HEK293 (cell line): ENCODE results near the gene TRPV5.

Experiments
- CTCF ChIA-PET: fragments of 350-600 bp; formaldehyde crosslinking; extraction: SDS; loops from one replicate; lab custom pipeline; 2021; ENCODE audit warnings: antibody characterized with exemption; lab: Yijun Ruan, JAX
- POLR2A ChIA-PET: fragments of 300-600 bp; formaldehyde crosslinking; extraction: SDS; loops from one replicate; lab custom pipeline; 2020; ENCODE audit warnings: antibody characterized with exemption, inconsistent platforms; lab: Yijun Ruan, JAX
- H3K27ac ChIP-seq: fragments of 200-500 bp; sonication (Bioruptor generic); 2 replicates; pipeline ENCODE4 v1.5.1; 2014; ENCODE audit warnings: low read depth, low read length, control low read depth, inconsistent platforms; ENCODE audit errors: extremely low read depth
- H3K36me3 ChIP-seq, 2 experiments: fragments of 200-500 bp in 1 of 2; sonication (Bioruptor generic) in 1 of 2; 1 replicate in 1 of 2; 2 replicates in 1 of 2; pipeline ENCODE4 v1.5.1; 2014 to 2017; ENCODE audit warnings: inconsistent platforms in 2 of 2, low read length in 2 of 2; ENCODE audit not compliant: control insufficient read depth in 2 of 2, insufficient read depth in 1 of 2
- H3K4me1 ChIP-seq: fragments of 200-500 bp; sonication (Bioruptor generic); 2 replicates; pipeline ENCODE4 v1.5.1; 2014; ENCODE audit warnings: mild to moderate bottlenecking, low read length, inconsistent platforms; ENCODE audit not compliant: control insufficient read depth, insufficient read depth
- H3K4me3 ChIP-seq: 2 replicates; pipeline ENCODE4 v1.5.1; 2011; ENCODE audit warnings: low read depth, mild to moderate bottlenecking, control low read depth, low read length, moderate library complexity
- H3K9me3 ChIP-seq: fragments of 200-500 bp; sonication (Bioruptor generic); 2 replicates; pipeline ENCODE4 v1.5.1; 2014; ENCODE audit warnings: low read depth, low read length, inconsistent platforms; ENCODE audit not compliant: control insufficient read depth, insufficient read depth
- GLI4 ChIP-seq: fragments of 450-650 bp; formaldehyde crosslinking; IDR thresholded peaks from 2 replicates; pipeline ENCODE4 v1.5.1; 2016; ENCODE audit warnings: missing biosample characterization, missing genetic modification characterization
- GLIS1 ChIP-seq: fragments of 450-650 bp; formaldehyde crosslinking; IDR thresholded peaks from 2 replicates; pipeline ENCODE4 v1.5.1; 2016; ENCODE audit warnings: missing biosample characterization, missing genetic modification characterization
- HOXD13 ChIP-seq: sonication (generic); formaldehyde crosslinking; IDR thresholded peaks from 2 replicates; pipeline ENCODE4 v1.8.0; 2022; ENCODE audit warnings: missing genetic modification reagents, borderline replicate concordance
- KLF8 ChIP-seq: fragments of 450-650 bp; formaldehyde crosslinking; IDR thresholded peaks from 2 replicates; pipeline ENCODE4 v1.5.1; 2016; ENCODE audit warnings: missing biosample characterization, missing genetic modification characterization
- SALL2 ChIP-seq: fragments of 450-650 bp; formaldehyde crosslinking; IDR thresholded peaks from 2 replicates; pipeline ENCODE4 v1.5.0; 2017; ENCODE audit warnings: missing biosample characterization, mild to moderate bottlenecking, missing genetic modification characterization, borderline replicate concordance
- ZIC2 ChIP-seq: fragments of 450-650 bp; formaldehyde crosslinking; IDR thresholded peaks from 2 replicates; pipeline ENCODE4 v1.5.1; 2016; ENCODE audit warnings: missing biosample characterization, missing genetic modification characterization
- ZNF223 ChIP-seq: fragments of 450-650 bp; formaldehyde crosslinking; IDR thresholded peaks from 2 replicates; pipeline ENCODE4 v1.5.1; 2016; ENCODE audit warnings: missing biosample characterization, missing genetic modification characterization
- ZNF248 ChIP-seq: fragments of 450-650 bp; formaldehyde crosslinking; IDR thresholded peaks from 2 replicates; pipeline ENCODE4 v1.5.1; 2017; ENCODE audit warnings: missing biosample characterization, missing genetic modification characterization
- ZNF354C ChIP-seq: fragments of 450-650 bp; formaldehyde crosslinking; IDR thresholded peaks from 2 replicates; pipeline ENCODE4 v1.5.1; 2016; ENCODE audit warnings: missing biosample characterization, missing genetic modification characterization, low read depth, borderline replicate concordance
- ZNF37A ChIP-seq: fragments of 450-650 bp; IDR thresholded peaks from 2 replicates; pipeline ENCODE4 v1.5.1; 2018; ENCODE audit warnings: missing biosample characterization, missing genetic modification characterization
- ZNF530 ChIP-seq: fragments of 450-650 bp; formaldehyde crosslinking; IDR thresholded peaks from 2 replicates; pipeline ENCODE4 v1.5.1; 2016; ENCODE audit warnings: low read depth, missing biosample characterization, missing genetic modification characterization
- ZNF548 ChIP-seq: fragments of 450-650 bp; formaldehyde crosslinking; IDR thresholded peaks from 2 replicates; pipeline ENCODE4 v1.5.1; 2016; ENCODE audit warnings: missing biosample characterization, missing genetic modification characterization
- ZNF701 ChIP-seq: fragments of 450-650 bp; formaldehyde crosslinking; IDR thresholded peaks from 2 replicates; pipeline ENCODE4 v1.5.1; 2016; ENCODE audit warnings: missing biosample characterization, missing genetic modification characterization
- ZNF776 ChIP-seq: fragments of 450-650 bp; formaldehyde crosslinking; IDR thresholded peaks from 2 replicates; pipeline ENCODE4 v1.5.0; 2017; ENCODE audit warnings: missing biosample characterization, missing genetic modification characterization, borderline replicate concordance
- TF ChIP-seq, protein P1 (sequence below): fragments of 450-650 bp; formaldehyde crosslinking; IDR thresholded peaks from 2 replicates; pipeline ENCODE4 v1.5.1; 2017; ENCODE audit warnings: missing biosample characterization, mild to moderate bottlenecking, missing genetic modification characterization, moderate library complexity
- TF ChIP-seq, protein P2 (sequence below): fragments of 450-650 bp; formaldehyde crosslinking; IDR thresholded peaks from 2 replicates; pipeline ENCODE4 v1.5.1; 2016; ENCODE audit warnings: missing biosample characterization, missing genetic modification characterization
- TF ChIP-seq, protein P3 (sequence below): fragments of 450-650 bp; formaldehyde crosslinking; IDR thresholded peaks from 2 replicates; pipeline ENCODE4 v1.5.1; 2016; ENCODE audit warnings: missing biosample characterization, missing genetic modification characterization
- TF ChIP-seq, protein P4 (sequence below): fragments of 450-650 bp; formaldehyde crosslinking; conservative IDR thresholded peaks from 2 replicates; pipeline ENCODE4 v1.5.1; 2016; ENCODE audit warnings: low read depth, missing biosample characterization, missing genetic modification characterization
- TF ChIP-seq, protein P5 (sequence below): fragments of 450-650 bp; formaldehyde crosslinking; IDR thresholded peaks from 2 replicates; pipeline ENCODE4 v1.5.1; 2016; ENCODE audit warnings: missing biosample characterization, missing genetic modification characterization
- TF ChIP-seq, protein P6 (sequence below): fragments of 450-650 bp; formaldehyde crosslinking; IDR thresholded peaks from 2 replicates; pipeline ENCODE4 v1.5.1; 2017; ENCODE audit warnings: missing biosample characterization, missing genetic modification characterization

TRPV5 gene

DNA sequence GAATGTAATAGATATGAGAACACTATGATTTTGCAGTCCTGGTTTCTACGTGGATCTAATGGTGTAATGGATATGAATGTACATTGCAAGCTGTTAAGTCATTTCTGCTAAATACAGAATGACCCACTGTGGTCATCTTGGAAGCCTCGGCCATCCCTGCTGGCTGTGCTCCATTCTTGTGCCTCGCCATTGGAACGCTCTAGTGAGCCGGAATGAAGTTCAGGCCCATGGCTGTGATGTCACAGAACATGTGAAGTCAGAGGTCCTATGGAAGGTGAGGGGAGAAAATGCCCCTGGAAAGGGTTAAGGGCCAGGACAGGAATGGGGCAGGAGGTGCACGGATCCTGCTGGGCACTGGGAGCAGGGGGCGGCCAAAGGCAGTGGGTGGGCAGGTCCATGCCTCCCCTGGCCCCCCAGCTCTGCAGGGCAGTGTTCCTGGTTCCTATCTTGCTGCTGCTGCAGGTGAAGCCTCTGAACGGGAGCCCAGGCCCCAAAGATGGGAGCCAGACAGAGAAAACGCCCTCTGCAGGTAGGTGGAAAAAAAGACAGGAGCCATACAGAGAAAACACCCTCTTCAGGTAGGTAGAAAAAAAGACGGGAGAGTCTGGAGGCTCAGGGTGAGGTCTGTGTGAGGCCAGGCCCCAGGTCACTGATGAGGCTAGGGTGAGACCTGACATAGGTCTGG is 5.8 kb upstream of the TRPV5 start, which contains the start of gene LLCFC1:
LLCFC1 (plus strand) TSS at position 259 of the 685 bp plus-strand sequence; CDS start at position 397, 138 bp downstream.
- ChIA-PET POLR2A (no interaction called here), CTCF (interaction anchor here (0.6 to 1.1 kb wide), 10 partner anchors 12 to 1738 kb away, joined by 3 to 5 read pairs (median 3); no protein-coding TSS in a partner anchor)
- Histone ChIP-seq H3K36me3 (no peaks in the 10 kb centered on the region), H3K9me3 (no peaks in the 10 kb centered on the region), H3K4me1 (no peaks in the 10 kb centered on the region), H3K4me3 (no peak within 1 kb of the TSS), H3K27ac (no peak within 1 kb of the TSS)
- TF ChIP-seq, protein P1, sequence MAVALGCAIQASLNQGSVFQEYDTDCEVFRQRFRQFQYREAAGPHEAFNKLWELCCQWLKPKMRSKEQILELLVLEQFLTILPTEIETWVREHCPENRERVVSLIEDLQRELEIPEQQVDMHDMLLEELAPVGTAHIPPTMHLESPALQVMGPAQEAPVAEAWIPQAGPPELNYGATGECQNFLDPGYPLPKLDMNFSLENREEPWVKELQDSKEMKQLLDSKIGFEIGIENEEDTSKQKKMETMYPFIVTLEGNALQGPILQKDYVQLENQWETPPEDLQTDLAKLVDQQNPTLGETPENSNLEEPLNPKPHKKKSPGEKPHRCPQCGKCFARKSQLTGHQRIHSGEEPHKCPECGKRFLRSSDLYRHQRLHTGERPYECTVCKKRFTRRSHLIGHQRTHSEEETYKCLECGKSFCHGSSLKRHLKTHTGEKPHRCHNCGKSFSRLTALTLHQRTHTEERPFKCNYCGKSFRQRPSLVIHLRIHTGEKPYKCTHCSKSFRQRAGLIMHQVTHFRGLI (tag by site-specific recombination), result no peak
- TF ChIP-seq ZNF530 (tag by site-specific recombination), result no peak
- TF ChIP-seq, protein P2, sequence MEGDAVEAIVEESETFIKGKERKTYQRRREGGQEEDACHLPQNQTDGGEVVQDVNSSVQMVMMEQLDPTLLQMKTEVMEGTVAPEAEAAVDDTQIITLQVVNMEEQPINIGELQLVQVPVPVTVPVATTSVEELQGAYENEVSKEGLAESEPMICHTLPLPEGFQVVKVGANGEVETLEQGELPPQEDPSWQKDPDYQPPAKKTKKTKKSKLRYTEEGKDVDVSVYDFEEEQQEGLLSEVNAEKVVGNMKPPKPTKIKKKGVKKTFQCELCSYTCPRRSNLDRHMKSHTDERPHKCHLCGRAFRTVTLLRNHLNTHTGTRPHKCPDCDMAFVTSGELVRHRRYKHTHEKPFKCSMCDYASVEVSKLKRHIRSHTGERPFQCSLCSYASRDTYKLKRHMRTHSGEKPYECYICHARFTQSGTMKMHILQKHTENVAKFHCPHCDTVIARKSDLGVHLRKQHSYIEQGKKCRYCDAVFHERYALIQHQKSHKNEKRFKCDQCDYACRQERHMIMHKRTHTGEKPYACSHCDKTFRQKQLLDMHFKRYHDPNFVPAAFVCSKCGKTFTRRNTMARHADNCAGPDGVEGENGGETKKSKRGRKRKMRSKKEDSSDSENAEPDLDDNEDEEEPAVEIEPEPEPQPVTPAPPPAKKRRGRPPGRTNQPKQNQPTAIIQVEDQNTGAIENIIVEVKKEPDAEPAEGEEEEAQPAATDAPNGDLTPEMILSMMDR, result peak; percentile 29; the same call in 1 of the 2 replicates
- no peak for TF ChIP-seq ZNF701 (tag by site-specific recombination)
- no peak for TF ChIP-seq KLF8 (tag by site-specific recombination)
- TF ChIP-seq, protein P3, sequence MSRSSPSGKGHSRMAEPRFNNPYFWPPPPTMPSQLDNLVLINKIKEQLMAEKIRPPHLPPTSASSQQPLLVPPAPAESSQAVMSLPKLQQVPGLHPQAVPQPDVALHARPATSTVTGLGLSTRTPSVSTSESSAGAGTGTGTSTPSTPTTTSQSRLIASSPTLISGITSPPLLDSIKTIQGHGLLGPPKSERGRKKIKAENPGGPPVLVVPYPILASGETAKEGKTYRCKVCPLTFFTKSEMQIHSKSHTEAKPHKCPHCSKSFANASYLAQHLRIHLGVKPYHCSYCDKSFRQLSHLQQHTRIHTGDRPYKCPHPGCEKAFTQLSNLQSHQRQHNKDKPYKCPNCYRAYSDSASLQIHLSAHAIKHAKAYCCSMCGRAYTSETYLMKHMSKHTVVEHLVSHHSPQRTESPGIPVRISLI (tag by site-specific recombination), result no peak
- TF ChIP-seq ZNF37A (tag by site-specific recombination), result no peak

DNA sequence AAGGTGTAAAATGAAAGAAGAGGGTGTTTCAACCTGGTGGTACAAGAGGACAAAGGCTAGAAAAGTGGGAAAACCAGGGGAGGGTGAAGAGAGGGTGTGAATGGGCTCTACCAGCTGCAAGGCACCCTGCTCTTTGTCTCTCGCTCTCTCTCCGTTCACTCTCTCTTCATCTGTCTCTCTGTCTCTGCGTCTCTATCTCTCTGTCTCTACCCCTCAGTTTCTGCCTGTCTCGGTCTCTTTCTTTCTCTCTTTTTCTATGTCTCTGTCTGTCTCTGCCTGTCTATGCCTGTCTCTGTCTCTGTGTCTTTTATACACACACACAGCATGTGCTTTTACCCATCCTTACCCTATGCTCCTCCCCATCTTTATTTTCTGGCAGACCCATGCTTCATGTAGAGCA is 5.1 kb upstream of the TRPV5 start:
- H3K9me3 ChIP-seq, result no peaks in the 10 kb centered on the region
- H3K27ac ChIP-seq, result no peak overlapping the region
- no peak overlapping the region for H3K4me3 ChIP-seq
- H3K36me3 ChIP-seq, result no peaks in the 10 kb centered on the region
- ChIA-PET CTCF (interaction anchor here (0.9 to 1.1 kb wide), 2 partner anchors 16 to 32 kb away, joined by 3 to 5 read pairs; no protein-coding TSS in a partner anchor), POLR2A (no interaction called here)
- no peaks in the 10 kb centered on the region for H3K4me1 ChIP-seq
- TF ChIP-seq SALL2 (no peak), GLI4 (tag by site-specific recombination) (no peak), ZNF548 (tag by site-specific recombination) (no peak), HOXD13 (CRISPR knock-in tag) (no peak), GLIS1 (no peak), ZIC2 (no peak), ZNF354C (tag by site-specific recombination) (no peak), ZNF776 (tag by site-specific recombination) (no peak), ZNF223 (tag by site-specific recombination) (no peak), ZNF248 (tag by site-specific recombination) (no peak)
- TF ChIP-seq, protein P4, sequence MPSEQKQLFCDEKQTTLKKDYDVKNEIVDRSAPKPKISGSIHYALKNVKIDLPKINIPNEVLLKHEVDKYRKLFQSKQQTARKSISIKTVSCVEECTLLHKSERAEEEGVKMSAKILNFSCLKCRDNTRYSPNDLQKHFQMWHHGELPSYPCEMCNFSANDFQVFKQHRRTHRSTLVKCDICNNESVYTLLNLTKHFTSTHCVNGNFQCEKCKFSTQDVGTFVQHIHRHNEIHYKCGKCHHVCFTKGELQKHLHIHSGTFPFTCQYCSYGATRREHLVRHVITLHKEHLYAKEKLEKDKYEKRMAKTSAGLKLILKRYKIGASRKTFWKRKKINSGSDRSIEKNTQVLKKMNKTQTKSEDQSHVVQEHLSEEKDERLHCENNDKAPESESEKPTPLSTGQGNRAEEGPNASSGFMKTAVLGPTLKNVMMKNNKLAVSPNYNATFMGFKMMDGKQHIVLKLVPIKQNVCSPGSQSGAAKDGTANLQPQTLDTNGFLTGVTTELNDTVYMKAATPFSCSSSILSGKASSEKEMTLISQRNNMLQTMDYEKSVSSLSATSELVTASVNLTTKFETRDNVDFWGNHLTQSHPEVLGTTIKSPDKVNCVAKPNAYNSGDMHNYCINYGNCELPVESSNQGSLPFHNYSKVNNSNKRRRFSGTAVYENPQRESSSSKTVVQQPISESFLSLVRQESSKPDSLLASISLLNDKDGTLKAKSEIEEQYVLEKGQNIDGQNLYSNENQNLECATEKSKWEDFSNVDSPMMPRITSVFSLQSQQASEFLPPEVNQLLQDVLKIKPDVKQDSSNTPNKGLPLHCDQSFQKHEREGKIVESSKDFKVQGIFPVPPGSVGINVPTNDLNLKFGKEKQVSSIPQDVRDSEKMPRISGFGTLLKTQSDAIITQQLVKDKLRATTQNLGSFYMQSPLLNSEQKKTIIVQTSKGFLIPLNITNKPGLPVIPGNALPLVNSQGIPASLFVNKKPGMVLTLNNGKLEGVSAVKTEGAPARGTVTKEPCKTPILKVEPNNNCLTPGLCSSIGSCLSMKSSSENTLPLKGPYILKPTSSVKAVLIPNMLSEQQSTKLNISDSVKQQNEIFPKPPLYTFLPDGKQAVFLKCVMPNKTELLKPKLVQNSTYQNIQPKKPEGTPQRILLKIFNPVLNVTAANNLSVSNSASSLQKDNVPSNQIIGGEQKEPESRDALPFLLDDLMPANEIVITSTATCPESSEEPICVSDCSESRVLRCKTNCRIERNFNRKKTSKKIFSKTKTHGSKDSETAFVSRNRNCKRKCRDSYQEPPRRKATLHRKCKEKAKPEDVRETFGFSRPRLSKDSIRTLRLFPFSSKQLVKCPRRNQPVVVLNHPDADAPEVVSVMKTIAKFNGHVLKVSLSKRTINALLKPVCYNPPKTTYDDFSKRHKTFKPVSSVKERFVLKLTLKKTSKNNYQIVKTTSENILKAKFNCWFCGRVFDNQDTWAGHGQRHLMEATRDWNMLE (tag by site-specific recombination), result no peak
- TF ChIP-seq, protein P5, sequence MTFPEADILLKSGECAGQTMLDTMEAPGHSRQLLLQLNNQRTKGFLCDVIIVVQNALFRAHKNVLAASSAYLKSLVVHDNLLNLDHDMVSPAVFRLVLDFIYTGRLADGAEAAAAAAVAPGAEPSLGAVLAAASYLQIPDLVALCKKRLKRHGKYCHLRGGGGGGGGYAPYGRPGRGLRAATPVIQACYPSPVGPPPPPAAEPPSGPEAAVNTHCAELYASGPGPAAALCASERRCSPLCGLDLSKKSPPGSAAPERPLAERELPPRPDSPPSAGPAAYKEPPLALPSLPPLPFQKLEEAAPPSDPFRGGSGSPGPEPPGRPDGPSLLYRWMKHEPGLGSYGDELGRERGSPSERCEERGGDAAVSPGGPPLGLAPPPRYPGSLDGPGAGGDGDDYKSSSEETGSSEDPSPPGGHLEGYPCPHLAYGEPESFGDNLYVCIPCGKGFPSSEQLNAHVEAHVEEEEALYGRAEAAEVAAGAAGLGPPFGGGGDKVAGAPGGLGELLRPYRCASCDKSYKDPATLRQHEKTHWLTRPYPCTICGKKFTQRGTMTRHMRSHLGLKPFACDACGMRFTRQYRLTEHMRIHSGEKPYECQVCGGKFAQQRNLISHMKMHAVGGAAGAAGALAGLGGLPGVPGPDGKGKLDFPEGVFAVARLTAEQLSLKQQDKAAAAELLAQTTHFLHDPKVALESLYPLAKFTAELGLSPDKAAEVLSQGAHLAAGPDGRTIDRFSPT (tag by site-specific recombination), result no peak
- TF ChIP-seq, protein P6, sequence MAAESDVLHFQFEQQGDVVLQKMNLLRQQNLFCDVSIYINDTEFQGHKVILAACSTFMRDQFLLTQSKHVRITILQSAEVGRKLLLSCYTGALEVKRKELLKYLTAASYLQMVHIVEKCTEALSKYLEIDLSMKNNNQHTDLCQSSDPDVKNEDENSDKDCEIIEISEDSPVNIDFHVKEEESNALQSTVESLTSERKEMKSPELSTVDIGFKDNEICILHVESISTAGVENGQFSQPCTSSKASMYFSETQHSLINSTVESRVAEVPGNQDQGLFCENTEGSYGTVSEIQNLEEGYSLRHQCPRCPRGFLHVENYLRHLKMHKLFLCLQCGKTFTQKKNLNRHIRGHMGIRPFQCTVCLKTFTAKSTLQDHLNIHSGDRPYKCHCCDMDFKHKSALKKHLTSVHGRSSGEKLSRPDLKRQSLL (tag by site-specific recombination), result no peak
